Fibroblast of gingiva (primary cell): ENCODE results near the gene NAALADL2.
"Not testable (repeated sequence)": the region's sequence is repeated elsewhere in the genome, so short reads cannot be mapped to it uniquely, and the experiment has no call there.

Experiments
- DNase-seq: peaks from one replicate; pipeline ENCODE4 v3.0.0-alpha.2; 2011; ENCODE audit warnings: low read depth

Gene NAALADL2

DNA sequence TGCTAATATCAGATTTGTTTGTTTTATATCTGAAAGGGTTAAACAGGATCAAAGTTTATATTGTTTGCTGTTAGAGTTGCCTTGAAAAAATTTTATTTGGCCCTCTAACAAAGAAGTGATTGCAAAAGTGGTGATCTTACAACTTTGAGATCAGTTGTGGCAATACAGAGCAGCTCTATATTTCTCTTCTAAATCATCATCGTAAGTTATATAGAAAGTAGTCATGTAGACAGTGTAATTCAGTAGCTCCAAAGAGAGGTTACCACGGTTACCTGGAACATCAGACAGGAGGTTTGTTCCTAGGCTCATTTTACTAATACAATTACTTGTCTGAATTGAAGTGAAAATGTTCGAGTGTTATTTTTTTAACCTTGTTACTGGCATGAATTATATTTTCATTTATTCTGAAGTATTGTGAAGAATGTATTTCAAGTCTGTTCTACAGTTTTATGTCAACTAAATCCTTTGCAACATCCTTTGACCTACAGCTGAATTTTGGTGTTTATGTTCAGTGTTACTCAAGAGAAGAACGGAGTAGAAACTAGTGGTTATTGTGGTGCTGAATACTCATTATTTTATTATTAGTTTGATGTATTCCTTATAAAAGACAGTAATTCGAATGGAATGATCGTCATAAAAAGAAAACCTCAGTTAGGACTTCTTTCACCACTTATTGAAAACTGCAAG lies 214.2 kb downstream of the NAALADL2 start:
- DNase-seq, result peak; percentile 56

DNA sequence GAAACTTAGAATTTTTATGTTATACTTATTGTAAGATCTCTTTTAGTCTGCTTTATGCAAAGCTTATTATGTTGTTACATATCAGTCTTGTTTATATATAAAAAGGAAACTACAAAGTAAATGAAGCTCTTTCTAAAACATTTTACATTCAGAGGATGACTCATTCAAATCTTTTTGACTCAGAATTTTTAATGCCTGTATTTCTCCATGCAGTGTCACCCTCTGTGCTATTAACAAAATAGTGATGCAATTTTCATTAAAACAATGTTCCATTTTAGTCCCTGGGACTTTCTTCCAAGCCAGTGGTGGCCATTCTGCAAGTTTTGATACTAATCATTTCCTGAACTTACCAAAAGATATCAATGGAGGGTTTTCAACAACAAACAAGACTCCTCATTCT lies 216.1 kb downstream of the NAALADL2 start:
- peak; percentile 21 for DNase-seq

DNA sequence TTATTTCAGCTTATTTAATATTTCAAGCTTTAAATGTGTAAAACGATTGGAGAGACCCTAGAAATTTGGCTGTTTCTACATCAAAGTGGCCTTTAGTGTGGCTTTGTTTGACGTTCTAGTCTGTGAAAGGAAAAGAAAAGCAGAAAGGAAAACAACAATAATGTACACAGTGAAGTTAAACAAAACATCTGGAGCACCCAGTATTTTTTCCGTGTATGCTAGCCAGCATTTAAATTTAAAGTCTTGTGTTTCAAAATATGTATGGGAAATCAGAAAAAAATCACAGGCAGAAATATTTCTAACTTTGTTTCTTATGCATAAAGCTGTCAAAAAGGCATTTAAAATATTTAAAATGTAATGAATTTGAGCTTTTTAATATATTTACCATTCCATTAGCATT lies 218.1 kb downstream of the NAALADL2 start:
- no peak for DNase-seq

DNA sequence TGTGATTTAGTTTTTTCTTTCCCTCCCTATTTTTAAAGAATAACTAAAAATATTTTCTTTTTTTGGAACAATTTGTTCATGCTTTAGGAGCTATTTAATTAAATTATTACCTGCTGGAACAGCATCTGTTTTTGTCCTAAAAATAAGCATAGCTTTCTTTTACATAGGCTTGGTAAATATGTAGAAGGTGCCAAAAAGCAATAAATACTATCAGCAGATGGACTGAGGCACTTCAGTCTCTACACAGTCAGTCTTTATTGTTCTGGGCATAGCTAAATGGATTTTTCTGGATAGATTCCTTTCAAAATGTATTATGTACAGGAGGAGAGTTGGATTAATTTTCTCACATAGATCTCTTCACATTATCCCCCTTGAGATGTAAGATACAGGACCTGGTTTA lies 223.5 kb downstream of the NAALADL2 start:
- no peak for DNase-seq

DNA sequence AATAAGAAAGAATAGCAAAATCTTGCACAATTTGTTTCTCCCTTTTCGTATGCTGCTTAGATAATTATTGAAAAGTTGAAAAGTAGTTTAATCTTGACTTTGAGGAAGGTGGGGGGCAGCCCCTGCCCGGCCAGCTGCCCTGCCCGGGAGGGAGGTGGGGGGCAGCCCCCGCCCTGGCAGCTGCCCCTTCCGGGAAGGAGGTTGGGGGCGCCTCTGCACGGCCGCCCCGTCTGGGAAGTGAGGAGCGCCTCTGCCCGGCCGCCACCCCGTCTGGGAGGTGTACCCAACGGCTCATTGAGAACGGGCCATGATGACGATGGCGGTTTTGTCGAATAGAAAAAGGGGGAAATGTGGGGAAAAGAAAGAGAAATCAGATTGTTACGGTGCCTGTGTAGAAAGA lies 228.0 kb downstream of the NAALADL2 start:
- not testable (repeated sequence) for DNase-seq

DNA sequence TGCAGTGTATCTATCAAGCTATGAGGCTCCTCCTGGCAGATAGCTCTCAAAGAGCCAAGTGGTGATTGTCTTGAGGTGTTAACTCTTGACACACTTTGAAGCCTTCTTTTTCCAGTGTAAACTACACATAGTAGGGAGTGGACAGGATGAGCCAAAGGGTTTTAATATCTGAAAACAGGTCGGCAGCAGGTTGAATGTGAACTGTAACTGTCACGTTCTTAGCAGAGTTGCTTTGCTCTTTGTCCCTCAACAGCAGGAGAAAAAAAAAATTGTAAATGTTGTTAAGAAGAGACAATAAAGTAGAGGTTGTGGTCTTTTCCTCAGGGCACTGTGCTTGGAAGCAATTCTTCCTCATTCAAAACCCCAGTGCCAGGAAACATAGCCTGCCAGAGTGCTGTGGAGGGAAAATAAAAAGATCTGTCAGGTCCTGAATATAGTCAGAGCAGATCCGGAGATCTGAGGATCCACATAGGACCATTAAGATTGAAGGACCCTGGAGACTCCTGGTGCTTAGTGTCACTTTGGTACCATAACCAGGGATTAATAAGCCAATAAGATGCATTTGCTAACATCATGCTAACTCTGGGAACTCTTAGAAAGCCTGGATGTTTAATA lies 229.7 kb downstream of the NAALADL2 start:
- no peak for DNase-seq

DNA sequence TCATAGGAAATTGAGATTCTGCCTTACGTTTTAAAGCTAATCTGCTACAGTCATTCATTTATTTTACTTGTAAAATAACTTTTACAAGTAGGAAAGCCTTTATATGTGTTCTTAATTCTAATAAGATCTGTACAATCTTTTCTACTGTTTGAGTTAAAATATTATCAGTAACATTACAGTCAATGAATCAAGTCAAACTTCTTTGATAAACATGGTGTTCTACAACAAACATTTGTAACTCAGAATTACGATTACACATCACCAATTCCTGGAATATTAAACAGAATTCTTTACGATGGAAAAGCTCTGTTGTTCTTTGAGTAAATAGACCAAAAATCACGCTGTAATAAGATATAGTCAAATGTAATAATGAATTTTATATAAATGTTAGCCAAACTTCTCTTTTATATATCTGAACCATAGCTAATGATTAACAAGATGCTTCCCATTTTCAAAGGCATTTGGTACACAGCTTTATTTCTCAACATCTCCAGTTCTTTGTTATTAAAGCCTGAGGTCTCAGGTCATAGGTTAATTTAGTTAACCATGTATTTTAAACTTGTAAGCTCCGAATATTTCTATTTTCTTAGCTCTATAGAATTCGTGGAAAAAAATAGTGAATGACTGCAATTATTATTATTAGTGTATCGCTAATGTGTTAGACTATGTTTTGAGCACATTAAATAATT lies 232.4 kb downstream of the NAALADL2 start:
- DNase-seq, result no peak

DNA sequence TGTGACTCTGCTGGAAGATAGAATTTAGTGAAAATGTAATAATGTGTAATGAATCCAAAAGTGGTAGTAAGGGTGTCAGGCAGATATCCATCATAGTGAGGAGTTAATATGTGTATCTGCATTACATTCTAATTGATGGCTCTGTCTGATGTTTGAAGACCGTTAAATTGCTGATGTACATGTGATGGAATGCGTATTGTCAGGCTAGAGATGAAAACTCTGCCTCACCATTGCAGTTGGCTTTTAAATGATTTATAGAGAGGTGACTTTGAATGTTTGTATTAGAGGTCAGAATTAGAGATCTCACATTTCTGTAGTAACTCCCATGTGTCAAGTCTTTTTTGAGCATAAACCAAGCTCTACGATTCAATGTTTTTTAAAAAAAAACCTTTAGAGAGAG lies 234.6 kb downstream of the NAALADL2 start:
- DNase-seq, result no peak

DNA sequence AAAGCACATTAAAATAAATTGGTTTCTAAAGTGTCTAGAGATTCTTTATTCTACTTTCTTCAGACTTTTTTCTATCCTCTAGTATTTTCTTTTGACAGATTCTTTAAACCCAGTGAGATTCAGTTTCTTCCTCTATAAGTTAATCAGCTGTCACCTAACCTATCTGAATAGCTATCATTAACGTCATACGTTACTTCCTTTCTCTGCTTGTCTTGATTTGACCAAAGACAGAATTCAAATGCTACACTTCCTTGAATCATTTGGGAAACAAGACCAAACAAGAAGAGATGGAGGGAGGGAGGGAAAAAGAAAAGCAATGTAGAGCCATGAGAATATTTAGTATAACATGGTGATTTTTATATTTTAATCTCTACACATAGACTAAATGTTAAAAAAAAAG lies 235.2 kb downstream of the NAALADL2 start:
- DNase-seq, result no peak

DNA sequence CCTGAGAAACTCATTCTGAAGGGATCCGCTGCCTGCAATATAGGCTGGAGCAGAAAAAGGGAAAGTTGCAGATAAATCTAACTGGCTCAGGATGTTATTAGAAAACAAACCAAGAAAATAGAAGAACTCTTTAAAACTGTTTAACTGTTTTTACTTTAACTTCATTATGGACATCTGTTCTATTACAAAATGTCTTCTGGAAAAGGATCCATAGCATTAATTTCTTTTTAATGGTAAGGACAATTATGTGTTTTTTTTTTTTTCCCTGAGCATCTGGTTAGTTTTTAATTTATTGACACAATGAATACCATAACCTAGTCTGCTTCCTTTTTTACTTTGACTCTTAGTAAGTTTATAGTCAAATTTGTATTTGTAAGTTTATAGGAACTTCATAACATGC lies 239.5 kb downstream of the NAALADL2 start:
- no peak for DNase-seq

DNA sequence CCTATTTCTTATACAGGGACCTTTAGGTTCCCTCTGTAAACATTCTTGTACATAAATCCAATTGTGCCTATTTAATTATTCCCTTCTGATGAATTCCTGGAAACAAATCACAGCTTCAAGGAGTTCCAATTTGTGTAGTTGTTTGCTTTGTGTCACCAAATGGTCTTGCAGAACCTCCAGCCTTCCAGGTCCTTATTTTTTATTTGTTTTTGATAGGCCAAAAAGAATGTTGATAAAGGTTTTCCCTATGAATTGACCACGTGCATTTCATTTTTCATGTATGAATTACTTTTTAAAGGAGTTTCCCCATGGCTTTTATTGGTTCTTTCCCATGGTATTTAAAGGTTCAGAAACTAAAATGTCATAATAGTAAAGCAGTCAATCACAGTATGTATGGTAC lies 243.0 kb downstream of the NAALADL2 start:
- no peak for DNase-seq

DNA sequence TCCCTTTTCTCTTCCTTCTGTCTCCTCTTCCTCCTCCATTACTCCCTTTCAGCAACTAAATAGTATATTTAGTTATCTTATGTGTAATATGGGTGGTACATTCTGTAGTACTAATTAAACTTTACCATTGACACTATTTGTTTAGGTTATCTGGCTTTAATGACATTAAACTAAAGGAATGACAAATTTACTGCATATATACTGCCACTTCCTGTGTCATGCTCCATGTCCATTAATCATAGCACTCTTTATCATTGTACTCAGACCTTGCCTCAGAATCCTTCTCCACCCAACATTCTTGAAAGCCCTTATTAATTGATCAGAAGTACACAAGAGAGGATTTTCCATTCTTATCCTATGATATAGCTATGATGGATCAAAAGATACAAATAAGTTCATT lies 244.2 kb downstream of the NAALADL2 start:
- DNase-seq, result no peak

DNA sequence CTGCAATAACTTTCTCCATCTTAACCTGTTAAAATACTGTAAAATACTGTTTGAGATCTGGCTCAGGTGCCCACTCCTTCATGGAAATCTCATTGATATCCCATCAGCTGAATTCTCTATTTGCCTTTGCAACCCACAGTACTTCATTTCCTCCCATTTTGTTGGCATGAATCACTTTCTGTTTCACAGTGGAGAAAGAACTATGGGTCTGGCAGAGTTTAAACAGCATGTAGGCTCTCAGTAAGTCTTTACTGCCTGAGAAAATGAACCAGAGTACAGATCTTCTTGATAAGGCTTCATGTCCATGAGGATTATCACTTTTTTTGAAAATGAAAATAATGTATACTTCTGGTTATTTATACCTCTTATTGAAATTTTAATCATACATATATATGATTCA lies 245.9 kb downstream of the NAALADL2 start:
- DNase-seq, result no peak

DNA sequence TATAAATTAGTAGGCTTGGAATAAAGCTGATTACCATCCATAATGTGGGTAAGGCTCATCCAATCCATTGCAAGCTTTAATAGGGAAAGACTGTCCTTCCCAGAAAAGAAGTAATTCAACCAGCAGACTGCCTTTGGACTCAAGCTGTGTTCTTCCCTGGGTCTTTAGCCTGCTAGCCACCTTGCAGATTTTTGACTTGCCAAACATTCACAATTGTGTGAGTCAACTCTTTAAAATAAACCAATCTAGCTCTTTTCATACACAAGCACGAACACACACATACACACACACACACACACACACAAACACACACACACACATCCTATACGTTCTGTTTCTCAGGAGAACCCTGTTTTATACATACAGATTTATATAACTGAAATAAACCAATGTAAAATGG lies 248.1 kb downstream of the NAALADL2 start:
- no peak for DNase-seq

DNA sequence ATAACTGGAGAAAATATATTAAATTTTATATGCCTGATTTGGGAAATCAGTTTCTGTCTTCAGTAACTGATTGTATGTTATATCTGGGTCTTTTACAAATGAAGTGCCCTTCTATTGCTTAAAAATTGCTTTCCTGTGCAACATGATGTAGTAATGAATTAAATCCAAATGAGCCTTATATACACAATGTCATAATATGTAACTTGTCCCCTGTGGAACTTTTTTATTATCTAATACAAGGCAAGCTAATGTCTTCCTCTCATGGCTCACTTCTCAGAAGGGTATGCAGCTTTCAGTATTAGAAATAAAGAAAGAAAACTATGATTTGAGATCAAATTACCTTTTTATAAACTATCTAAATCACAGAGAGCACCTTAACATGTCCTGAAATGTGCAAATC lies 248.9 kb downstream of the NAALADL2 start:
- no peak for DNase-seq

DNA sequence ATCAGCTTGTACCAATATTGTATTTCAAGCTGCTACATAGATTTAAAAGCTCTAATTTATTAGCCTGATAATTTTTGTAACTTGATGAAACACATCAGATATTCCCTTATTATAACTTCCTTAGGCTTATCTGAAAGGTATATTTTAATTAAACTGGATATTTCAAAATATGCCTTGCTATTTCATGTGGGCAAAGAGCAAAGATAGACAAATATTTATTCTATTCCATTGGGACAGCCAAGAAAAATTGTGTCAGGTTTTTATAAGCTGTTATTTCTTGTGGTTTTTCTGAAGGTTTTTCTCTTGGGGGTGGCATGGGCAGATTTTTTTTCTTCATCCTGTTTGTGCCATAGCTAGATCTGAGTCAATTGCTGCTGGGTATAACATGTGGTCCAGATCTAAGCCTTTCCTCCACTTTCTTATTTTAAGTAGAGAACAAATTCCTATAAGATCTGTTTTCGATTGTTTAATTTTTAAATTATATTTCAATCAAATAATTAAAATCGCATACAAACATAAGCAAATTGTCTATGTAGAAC lies 249.5 kb downstream of the NAALADL2 start:
- DNase-seq, result peak; percentile 33

DNA sequence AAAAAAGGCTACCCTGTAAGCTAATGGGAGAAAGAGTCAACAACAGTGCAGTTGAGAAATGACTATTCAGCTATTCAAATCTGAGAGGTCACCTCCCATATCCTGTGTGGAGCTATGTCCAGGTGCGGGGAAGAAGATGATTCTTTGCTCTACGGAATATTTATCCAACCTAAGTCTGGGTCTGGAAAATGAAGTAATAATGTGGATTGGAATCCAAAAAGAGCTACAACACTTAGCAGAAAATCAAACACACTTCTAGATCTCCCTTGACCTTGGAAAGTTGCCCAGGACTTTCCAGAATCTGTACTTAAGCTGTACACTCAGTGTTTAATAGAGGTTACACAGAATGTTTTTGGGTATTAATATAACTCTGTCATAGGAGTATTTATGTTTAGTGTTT lies 251.9 kb downstream of the NAALADL2 start:
- DNase-seq, result peak; percentile 33

DNA sequence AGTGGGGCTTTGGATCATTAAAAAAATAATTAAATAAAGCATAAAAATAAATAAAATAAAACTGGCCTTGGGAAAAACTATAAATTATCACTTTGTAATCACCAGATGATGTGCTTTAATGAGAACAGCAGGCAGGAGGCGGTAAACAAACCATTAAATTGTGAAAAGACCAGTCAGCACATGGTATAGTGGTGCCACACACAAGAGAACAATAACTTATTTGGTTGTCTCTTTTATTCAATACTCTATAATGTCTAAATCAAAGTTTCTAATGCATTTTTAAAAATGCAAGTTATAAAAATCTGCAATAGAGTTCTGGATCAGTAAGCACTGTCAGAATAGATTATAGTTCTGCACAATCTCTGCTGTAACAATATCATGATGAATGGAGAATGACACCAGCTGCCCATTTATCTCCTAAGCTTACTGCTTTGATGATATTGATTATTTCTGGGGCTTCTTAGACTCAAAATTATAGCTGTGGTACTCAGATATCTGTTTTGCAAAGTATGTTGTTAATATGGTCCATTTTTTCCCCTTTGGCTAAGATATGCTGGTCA lies 259.3 kb downstream of the NAALADL2 start:
- no peak for DNase-seq

DNA sequence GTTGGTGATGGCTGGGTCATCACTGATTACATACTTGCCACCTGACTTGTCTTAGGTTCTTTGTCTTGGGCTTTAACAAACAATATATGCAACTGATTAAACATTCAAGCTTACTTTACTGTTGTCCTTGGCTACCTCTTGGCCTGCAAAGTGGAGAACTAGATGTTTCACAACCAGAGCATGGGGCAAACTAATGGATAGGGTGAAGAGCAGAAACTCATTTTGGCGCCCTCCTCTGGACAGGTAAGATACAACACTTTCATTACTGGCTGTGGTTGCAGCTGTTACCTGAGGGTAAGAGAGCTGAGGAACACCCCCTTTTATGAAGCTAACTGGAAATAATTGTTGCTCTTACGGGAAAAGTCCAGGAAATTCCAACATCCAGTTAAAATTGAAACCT lies 262.1 kb downstream of the NAALADL2 start:
- no peak for DNase-seq

DNA sequence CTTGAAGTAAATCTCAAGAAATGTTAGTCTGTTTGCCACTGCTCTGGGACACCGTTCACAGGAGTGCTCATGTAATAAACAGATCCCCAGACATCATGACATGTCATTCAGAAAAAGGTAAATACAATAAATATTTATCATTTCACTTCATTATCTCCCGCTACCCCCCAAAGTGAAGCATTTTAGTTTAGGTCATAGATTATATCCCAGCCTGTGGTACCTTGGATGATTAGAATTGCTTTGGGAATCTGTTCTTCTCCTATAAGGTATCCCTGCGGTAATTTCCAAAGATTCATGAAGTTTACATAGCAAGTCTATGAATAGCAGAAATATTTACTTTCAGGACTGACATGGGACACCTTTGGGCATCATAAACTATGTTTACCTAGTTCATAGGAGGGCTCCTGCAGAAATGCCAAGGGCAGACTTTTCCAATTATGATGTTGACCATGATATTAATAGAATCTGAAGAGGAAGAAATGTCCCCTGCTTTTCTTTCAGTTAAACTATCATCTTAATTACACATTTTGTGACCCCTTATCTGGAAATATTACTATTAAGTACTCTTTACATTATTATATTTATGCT lies 268.0 kb downstream of the NAALADL2 start:
- no peak for DNase-seq

DNA sequence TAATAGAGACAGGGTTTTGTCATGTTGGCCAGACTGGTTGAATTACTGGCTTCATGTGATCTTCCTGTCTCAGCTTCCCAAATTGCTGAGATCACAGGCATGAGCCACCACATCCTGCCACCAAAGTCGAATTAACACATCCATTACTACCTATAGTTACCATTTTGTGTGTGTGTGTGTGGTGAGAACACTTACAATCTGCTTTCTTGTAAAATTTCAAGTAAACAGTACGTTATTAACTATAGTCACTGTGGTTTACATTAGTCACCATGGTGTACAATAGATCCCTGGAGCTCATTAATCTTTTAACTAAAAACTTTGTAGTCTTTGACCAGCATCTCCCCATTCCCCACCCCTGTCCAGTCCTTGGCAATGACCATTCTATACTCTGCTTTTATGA lies 270.0 kb downstream of the NAALADL2 start:
- DNase-seq, result no peak

DNA sequence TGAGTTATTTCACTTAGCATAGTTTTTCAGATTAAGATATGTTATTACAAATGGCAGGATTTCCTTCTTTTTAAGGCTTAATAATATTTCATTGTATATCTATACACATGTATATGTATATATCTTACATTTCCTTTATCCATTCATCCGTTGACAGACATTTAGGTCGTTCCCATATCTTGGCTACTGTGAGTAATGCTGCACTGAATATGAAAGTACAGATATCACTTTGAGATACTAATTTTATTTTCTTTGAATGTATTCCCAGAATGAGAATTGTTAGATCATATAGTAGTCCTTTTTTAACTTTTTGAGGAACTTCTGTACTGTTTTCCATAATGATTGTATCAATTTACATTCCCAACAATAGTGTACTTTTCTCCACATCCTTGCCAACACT lies 270.4 kb downstream of the NAALADL2 start:
- no peak for DNase-seq

DNA sequence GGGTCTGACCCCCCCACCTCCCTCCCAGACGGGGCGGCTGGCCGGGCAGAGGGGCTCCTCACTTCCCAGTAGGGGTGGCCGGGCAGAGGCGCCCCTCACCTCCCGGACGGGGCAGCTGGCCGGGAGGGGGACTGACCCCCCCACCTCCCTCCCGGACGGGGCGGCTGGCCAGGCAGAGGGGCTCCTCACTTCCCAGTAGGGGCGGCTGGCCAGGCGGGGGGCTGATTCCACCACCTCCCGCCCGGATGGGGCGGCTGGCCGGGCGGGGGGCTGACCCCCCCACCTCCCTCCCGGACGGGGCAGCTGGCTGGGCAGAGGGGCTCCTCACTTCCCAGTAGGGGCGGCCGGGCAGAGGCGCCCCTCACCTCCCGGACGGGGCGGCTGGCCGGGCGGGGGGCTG lies 272.7 kb downstream of the NAALADL2 start:
- DNase-seq, result not testable (repeated sequence)
